B cell (primary cell): ENCODE data around the gene BOK.

Source experiments
- EZH2 ChIP-seq: IDR thresholded peaks from 2 replicates; pipeline ENCODE4 v1.6.1; 2012; ENCODE audit warnings: borderline replicate concordance, low read depth, mild to moderate bottlenecking, moderate library complexity, low read length; ENCODE audit not compliant: insufficient read depth, poor library complexity, severe bottlenecking
- TF ChIP-seq, protein P1 (sequence below): fragments of 200-600 bp; IDR thresholded peaks from one replicate; pipeline ENCODE4 v1.8.0; 2022; ENCODE audit warnings: antibody characterized with exemption, mild to moderate bottlenecking

DNA sequence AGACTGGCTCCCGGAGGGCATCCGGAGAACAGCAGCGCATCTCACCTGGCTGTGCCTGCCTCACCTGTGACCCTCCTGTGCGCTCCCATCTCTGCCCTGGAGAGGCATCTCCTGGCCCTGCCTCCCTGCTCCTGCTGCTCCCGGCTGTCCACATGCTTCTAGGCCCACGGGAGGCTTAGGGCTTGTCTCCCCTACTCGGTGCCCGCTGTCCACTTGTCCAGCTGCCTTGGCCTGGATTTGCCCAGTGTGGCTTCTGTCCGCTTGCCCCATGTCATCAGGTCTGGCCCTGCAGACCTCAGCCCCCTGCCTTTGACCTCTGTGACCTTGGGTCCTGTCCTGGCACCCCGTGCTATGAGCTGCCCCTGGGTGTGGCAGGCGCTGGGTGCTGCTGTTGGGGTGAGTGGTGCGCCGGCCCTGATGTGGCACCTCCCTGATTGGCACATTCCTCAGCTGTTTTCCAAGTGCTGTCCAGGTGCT, 4.5 kb downstream of the BOK start:
- TF ChIP-seq, protein P1, sequence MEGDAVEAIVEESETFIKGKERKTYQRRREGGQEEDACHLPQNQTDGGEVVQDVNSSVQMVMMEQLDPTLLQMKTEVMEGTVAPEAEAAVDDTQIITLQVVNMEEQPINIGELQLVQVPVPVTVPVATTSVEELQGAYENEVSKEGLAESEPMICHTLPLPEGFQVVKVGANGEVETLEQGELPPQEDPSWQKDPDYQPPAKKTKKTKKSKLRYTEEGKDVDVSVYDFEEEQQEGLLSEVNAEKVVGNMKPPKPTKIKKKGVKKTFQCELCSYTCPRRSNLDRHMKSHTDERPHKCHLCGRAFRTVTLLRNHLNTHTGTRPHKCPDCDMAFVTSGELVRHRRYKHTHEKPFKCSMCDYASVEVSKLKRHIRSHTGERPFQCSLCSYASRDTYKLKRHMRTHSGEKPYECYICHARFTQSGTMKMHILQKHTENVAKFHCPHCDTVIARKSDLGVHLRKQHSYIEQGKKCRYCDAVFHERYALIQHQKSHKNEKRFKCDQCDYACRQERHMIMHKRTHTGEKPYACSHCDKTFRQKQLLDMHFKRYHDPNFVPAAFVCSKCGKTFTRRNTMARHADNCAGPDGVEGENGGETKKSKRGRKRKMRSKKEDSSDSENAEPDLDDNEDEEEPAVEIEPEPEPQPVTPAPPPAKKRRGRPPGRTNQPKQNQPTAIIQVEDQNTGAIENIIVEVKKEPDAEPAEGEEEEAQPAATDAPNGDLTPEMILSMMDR: no peak
- no peak for TF ChIP-seq EZH2
